ENCODE data around the gene PCBP2.
"Not testable (repeated sequence)": the region's sequence is repeated elsewhere in the genome, so short reads cannot be mapped to it uniquely, and the experiment has no call there.

PCBP2 gene

GRCh38 chr12:53441040-53441833, 10.7 kb upstream of the PCBP2 start, which contains the start of gene PRR13:
Gene PRR13, plus strand, starts transcription at chr12:53441734. Its CDS starts 981 bp downstream, at chr12:53442715.
- peak; percentile 100 for DNase-seq

- no peak for DNase-seq
Observed at GRCh38 chr12:53443955-53444354, 7.9 kb upstream of the PCBP2 start.

GRCh38 chr12:53444593-53445325, 7.1 kb upstream of the PCBP2 start:
- not testable (repeated sequence) for DNase-seq

GRCh38 chr12:53450936-53451335, 966 bp upstream of the PCBP2 start:
- DNase-seq = no peak

- DNase-seq = peak; percentile 87
Observed at GRCh38 chr12:53452159-53453077, 516 bp downstream of the PCBP2 start.

GRCh38 chr12:53453953-53454640, 2.2 kb downstream of the PCBP2 start:
- no peak for DNase-seq

GRCh38 chr12:53454707-53455106, 2.8 kb downstream of the PCBP2 start:
- no peak for DNase-seq

GRCh38 chr12:53456654-53457366, 4.9 kb downstream of the PCBP2 start:
- no peak for DNase-seq

- DNase-seq = no peak
Observed at GRCh38 chr12:53459097-53459496, 7.2 kb downstream of the PCBP2 start.

- no peak for DNase-seq
Observed at GRCh38 chr12:53461059-53461458, 9.2 kb downstream of the PCBP2 start.

- no peak for DNase-seq
Observed at GRCh38 chr12:53461591-53461990, 9.7 kb downstream of the PCBP2 start.

GRCh38 chr12:53462935-53463334, 11.0 kb downstream of the PCBP2 start:
- no peak for DNase-seq

- no peak for DNase-seq
Observed at GRCh38 chr12:53463802-53464560, 12.1 kb downstream of the PCBP2 start.

GRCh38 chr12:53464685-53465418, 12.9 kb downstream of the PCBP2 start:
- no peak for DNase-seq

GRCh38 chr12:53465679-53466078, 13.8 kb downstream of the PCBP2 start:
- no peak for DNase-seq

- no peak for DNase-seq
Observed at GRCh38 chr12:53466640-53467039, 14.7 kb downstream of the PCBP2 start.

GRCh38 chr12:53467082-53467481, 15.2 kb downstream of the PCBP2 start:
- no peak for DNase-seq

- no peak for DNase-seq
Observed at GRCh38 chr12:53467880-53468279, 16.0 kb downstream of the PCBP2 start.

- DNase-seq = no peak
Observed at GRCh38 chr12:53468282-53468681, 16.4 kb downstream of the PCBP2 start.

GRCh38 chr12:53472056-53472582, 20.2 kb downstream of the PCBP2 start:
- DNase-seq = no peak
